ENCODE data around the gene NME5.

NME5 gene

DNA sequence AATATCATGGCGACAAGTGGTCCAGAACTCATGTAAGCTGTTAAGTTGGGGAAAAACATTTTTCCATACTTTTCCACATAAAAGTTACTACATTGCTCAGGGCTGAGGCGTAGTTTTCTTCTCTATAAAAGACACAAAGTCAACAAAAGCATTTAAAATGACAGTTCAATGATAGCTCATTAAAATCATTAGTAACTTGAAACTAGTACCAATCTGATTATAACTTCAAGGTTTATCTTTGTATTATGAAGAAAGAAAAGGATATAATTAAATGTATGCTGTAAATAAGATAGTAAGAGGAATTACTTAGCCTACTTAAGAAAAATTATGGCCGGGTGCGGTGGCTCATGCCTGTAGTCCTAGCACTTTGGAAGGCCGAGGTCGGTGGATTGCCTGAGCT, 9.9 kb downstream of the NME5 start:
- DNase-seq: no peak

DNA sequence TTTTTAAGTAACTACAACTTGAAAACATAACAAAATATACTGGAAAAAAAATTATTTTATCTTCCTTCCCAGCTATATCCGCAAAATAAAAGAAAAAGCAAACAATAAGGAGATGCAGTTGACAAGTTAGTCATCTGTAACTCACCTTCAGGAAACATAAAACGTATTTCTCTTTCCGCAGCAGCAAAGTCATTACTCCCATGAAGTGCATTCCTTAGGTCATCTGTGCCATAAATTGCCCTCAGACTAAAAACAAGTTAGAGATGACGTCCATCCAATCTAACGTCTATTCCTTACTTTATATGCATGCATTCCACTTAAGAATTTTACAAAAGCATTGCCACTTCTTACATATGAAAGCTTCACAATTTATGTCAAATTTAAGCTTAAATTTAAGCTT, 10.9 kb downstream of the NME5 start:
- DNase-seq: no peak

GRCh38 chr5:138115254-138115653, 24.0 kb downstream of the NME5 start:
- no peak for DNase-seq

DNA sequence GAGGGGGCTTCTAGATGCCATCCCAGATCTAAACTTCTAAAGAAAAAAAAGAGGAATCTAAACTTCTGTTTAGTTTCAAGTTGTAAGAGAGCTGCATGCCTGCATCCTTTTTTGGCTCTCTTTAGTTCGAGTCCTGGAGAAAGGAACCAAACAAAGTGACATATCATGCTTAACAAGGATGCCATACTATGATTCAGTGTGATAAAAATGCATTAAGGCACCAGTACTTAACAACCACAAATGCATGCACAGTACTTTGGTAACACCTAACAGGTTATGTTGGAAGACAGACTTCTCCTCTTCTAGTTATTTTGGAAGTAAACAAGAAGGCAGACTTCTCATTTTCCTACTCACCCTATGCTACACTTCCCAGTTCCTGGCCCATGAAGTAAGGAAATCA, 27.3 kb downstream of the NME5 start:
- no peak for DNase-seq

DNA sequence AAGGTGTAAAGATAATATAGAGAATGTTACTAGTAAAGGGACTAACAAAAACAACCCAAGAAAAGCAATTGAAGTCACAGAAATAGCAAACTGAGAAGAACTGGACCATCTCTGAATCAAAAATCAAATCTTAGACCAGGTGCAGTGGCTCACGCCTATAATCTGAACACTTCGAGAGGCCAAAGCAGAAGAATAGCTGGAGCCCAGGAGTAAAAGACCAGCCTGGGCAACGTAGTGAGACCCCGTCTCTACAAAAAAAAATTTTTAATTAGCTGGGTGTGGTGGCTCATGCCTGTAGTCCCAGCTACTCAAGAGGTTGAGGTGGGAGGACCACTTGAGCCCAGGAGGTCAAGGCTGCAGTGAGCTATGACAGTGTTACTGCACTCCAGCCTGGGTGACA, 28.0 kb downstream of the NME5 start:
- no peak for DNase-seq

- DNase-seq: no peak
Measured at GRCh38 chr5:138110266-138110963, 28.8 kb downstream of the NME5 start.

DNA sequence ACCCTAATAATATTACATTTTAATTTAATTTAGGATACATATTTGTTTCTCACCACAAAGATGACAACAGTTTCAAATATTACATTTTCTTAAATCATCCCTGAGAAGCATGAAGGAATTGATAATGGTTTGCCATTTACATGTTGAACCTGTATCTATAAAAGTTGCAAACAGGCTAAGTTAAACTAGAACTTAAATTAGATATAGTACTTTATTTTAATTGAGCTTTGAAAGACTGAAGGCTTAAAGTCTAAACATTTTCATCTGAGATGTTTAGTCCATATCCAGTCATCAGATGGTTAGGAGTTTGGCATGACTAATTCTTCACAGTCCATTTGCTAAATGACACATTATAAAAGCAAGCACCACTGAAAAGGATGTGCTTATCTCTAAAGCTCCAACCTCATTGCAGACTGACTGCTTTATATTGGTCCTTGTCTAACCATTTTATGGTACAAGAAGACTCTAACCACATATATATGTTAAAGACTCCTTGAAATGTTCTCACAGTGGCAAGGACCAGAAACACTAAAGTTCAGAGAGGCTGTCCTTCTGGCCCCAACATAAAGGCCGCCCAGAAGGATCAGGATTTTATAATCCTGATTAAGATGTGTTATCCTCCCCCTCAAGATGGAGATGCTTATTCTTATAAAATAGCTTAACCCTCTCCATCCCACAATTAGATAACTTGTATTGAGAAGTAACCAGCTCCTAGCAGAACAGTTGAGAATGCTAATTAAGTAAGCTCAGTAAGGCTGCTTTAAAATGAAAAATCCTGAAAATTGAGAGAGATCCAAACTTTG, 29.6 kb downstream of the NME5 start:
- DNase-seq: no peak

DNA sequence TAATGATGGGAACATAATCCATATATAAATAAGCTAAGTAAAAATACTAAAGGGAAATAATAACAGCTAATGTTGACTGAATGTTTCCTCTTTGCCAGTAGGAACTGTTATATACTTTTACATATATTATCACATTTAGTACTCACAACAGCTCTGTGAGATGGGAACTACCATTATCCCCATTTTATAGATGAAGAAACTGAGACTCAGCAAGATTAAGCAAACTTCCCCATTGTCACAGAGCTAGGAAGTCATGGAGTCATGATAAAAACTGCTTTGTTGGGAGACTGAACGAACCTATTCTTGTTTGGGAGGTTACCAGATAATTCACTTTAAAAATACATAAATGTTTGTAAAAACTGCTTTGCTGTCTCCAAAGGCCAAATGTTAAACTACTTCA, 32.0 kb downstream of the NME5 start:
- no peak for DNase-seq

- DNase-seq: no peak
Measured at GRCh38 chr5:138105709-138106108, 33.5 kb downstream of the NME5 start.

GRCh38 chr5:138103319-138103637, 36.0 kb downstream of the NME5 start:
- no peak for DNase-seq

DNA sequence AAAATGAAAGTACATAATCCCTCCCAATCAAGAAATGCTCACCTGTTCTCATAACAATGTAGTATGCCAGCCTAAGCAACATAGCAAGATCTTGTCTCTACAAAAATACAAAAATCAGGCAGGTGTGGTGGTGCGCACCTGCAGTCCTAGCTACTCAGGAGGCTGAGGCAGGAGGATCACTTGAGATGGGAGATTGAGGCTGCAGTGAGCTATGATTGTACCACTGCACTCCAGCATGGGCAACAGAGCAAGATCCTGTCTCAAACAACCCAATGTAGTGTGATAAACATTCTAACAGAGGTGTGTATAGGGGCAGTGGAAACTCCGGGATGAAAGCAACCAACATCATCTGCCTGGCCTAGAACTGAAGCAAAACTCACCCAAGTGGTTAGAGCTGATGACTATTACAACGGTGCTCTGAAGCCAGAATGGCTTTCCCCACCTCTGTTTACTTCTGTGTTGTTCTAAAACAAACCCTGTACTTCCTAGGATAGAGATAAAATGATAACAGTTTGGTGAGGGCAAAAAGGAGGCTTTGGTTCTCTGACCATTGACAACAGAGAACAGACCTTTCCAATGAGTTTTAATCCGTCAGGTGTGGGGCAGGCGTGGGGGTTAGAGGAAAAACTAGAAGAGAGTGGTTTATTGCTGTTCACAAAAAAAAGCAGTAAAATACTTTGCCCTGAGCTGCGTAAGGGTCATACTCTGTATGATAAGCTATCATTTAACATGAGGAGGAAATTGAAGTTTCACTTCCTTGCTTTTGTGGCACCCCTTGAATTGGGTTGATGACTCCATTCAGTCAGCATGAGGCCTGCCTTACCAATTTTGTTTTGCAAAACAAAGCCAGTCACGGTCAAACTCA, 36.5 kb downstream of the NME5 start:
- DNase-seq: no peak

GRCh38 chr5:138096997-138097828, 42.0 kb downstream of the NME5 start:
- DNase-seq: no peak

GRCh38 chr5:138096363-138096762, 42.9 kb downstream of the NME5 start:
- DNase-seq: no peak

DNA sequence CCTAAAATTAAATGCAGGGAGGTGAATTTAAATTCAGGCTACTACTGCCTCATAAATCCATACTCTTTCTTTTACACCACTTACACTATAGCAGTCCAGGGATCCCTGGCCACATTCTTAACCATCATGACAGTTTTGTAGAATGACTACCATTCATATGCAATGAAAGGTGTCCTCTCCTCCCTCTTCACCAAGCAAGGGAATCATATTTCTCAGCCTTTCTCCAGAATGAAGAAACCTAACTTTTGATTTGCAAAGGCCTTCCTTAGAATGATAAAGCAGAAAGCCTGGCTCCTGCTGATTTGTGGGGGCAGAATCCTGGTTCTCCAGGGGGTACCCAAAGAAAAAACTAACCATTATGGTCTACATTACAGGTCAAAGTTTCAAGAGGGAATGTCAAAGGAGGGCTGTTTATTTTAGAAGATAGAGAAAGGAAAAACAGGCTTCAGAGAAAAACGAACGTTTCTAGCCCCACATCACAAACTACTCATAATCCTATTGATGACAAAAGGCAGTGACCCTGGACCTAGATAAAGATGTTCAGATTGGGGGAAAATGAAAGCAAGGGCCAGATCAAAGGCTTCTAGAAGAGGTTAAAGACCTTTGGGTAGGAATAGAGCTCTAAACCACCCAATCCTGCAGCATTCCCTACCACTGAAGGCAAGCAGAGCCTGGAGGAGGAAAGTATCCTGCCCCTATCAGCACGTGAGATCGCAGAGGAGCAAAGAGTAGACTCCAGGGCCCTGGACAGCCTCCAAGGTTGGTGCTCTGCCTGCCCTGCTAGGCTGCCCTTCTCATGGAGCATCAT, 43.9 kb downstream of the NME5 start:
- DNase-seq: no peak

- DNase-seq: no peak
Measured at GRCh38 chr5:138093036-138093435, 46.2 kb downstream of the NME5 start.

GRCh38 chr5:138092301-138092700, 46.9 kb downstream of the NME5 start:
- no peak for DNase-seq

GRCh38 chr5:138091685-138092084, 47.5 kb downstream of the NME5 start:
- DNase-seq: no peak

DNA sequence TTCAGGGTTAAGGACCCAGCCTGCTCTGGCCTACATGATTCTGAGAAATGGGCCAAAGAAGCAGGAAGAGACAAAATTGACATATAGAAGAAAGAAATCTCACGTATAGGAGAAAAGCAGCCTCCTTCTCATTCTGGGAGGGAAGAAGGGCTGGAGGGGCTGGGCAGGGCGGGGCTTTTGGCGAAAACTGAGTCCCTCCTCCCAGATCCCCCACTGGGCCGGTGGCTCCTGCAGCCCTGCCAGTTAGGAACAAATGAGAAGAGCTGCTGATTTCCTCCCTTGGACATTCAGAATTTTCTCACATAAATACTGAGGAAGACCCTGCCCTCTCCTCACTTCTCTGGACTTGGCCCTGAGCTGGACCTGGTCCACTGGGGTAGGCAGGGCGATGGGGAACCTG, 55.5 kb downstream of the NME5 start, which contains the start of gene WNT8A:
TSS of gene WNT8A (plus strand) at position 332 of the 400 bp plus-strand sequence. CDS start 95 bp downstream, outside the sequence.
- DNase-seq: no peak

DNA sequence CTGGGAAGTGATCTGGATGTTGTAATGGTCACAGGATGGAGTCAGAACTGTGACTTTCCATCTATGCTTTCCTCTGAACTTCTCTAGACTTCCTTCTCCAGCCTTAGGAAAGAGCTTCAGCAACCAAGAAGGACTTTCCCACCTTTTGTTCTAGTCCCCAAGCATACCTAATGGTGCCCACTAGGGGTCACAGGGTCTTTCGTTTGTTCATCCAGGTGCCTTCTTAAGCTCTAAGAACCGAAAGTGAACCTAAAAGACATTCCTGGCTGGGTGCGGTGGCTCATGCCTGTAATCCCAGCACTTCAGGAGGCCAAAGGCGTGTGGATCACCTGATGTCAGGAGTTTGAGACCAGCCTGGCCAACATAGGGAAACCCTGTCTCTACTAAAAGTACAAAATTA, 57.2 kb downstream of the NME5 start:
- no peak for DNase-seq

DNA sequence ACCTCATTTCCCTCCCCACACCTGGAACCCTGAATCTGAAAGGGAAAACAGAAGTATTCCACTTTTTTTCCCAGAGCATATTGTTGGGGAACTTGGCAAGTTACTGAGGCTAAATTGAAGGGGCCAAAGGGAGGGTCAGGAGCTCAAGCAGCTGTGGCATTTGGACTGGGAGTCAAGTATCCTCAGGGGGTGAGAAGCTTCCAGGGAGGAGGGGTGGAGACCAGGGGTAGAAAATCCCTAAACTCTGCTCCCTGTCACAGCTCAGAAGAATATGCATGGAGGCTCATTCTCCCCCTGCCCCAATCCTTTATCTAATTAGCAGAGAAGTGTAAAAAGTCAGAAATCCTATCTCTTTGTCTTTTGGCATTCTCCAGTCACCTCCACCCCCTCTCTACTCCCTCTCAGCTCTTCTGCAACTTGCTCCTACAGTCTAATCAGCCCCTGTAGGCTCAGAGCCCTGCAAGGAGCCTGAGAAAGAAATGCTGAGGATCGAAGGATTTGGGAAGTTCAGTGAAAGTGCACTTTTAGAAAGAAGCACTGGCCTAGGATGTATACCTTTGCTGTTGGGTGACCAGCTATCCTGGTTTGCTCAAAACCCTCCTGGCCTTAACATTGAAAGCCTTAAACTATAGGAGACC, 61.1 kb downstream of the NME5 start:
- DNase-seq: no peak

DNA sequence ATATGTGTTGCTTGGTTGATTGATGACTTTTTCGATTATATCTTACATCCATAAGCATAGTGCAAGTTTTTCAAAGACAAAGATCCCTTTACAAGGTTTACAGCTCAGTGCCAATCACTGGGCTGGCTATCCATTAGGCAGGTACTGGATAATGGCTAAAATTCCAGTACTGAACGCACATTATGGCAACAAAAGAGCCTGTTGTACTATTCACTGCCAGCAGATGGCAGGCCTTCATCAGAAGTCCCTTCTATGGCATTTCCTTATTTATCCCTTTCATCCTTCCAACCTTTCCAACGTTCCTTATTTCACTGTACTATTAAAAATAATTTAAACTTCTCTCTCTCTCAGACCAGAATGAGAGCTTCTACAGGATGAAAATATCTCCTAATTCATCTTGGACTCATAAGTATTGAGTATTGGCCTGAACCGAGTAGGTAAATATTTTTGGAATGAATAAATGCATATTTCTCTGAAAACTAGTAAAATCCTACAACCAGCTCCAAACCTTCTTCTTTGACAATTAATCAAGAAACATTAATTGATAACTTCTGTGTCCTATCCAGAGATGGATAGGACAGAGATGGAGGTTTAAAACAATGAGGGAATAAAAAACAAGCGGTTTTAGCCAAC, 62.0 kb downstream of the NME5 start:
- peak; percentile 72 to 80 for DNase-seq

All from Kasumi-1 (cell line).